HG03097 (cell line): ENCODE results near the gene RLN2.
"Not testable (repeated sequence)": the region's sequence is repeated elsewhere in the genome, so short reads cannot be mapped to it uniquely, and the experiment has no call there.

ENCODE experiments used
- ATAC-seq: cut with Tn5 transposase; IDR thresholded peaks from one replicate; pipeline ENCODE4 v1.9.1; 2021; ENCODE audit not compliant: unreplicated experiment, low FRiP score

The RLN2 gene, protein sequence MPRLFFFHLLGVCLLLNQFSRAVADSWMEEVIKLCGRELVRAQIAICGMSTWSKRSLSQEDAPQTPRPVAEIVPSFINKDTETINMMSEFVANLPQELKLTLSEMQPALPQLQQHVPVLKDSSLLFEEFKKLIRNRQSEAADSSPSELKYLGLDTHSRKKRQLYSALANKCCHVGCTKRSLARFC

DNA sequence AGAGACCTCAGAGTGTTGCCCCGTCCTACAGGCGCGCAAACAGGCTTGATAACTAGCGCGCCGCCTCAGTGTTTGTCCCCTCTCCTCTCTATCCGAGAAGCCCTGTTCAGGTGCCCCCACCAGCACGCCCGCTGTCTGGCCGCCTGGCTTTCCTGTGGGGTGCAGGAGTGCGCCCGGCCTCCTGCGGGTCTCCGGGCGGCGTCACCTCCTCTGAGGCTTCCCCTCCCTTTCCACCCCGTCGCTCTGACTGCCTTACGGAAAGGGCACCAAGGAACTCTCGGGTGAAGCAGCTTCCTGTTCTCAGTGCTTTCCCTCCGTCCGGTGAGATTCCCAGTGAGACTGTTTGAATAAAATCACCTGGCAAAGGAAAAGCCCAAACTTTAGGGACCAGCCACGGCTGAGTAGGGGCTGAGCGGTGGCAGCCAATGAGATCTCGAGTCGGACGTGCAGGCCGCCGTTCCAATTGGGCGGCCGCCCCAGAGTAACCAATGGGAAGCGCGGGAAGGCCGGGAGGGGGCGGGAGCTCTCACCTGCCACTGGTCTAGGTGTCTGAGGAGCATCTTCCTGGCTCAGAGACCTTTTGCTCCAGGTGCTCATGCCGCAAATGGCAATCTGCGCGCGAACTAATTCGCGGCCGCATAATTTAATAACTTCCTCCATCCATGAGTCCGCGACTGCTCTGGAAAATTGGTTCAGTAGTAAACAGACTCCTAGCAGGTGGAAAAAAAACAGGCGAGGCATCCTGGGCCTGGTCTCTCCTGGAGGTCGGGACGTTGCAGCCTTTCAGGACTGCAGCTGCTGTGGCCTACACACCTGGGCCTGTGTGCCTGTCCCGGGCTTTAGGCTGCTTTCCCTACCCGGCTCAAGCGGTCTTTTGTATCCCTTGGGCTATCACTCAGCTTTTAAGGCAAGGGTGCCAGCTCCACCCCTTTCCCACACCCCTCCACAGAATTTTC lies at the start of gene RLN2:
TSS of gene RLN2 (minus strand) at position 877 of the 956 bp plus-strand sequence. CDS start at position 741, 136 bp downstream.
- ATAC-seq, result peak; percentile 94

DNA sequence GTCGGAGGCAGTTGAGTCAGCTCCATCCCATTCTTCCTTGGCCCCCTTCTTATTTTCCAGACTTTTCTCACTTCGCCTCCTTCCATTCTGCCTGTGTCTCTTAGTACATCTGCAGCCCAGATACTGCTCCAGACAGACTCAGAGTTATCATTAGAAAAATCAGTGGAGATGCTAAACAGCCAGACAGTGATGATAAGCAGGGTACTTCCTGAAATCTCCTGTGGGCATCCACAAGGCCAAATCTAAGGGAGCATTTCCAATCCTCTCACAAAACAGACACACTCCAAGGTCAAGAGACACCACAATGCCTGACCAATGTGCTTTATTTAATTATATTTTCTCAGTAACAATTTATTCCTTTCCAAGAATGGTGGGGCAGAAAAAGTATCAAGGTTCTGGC lies 49.7 kb upstream of the RLN2 start:
- no peak for ATAC-seq

DNA sequence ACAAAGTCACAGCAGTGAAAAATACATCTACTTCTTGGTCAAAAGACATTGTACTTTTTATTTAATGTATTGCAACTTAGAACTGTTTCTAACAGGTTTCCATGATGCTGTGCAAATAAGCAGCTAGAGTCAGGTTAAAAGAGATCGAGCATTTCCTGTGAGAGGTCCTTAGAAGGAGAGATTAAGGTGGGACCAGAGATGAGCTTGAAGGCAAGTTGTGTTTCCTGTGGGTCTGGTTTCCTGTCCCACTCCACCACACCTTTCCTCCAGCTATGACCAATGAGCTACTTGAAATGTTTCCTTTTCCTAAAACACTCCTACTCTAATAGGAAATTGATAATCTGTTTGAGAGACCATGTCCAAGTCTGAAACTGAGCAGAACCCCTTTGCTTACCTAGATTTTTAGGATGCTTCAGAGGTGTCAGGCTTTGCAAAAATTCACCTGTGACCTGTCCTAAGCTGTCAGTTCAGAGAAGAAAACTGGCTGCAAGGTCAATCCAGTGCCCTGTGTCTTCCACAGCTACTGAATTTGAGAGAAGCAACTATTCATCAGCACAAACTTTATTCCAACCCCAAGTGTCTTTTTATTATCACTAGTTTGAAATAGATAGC lies 48.2 kb upstream of the RLN2 start:
- no peak for ATAC-seq

DNA sequence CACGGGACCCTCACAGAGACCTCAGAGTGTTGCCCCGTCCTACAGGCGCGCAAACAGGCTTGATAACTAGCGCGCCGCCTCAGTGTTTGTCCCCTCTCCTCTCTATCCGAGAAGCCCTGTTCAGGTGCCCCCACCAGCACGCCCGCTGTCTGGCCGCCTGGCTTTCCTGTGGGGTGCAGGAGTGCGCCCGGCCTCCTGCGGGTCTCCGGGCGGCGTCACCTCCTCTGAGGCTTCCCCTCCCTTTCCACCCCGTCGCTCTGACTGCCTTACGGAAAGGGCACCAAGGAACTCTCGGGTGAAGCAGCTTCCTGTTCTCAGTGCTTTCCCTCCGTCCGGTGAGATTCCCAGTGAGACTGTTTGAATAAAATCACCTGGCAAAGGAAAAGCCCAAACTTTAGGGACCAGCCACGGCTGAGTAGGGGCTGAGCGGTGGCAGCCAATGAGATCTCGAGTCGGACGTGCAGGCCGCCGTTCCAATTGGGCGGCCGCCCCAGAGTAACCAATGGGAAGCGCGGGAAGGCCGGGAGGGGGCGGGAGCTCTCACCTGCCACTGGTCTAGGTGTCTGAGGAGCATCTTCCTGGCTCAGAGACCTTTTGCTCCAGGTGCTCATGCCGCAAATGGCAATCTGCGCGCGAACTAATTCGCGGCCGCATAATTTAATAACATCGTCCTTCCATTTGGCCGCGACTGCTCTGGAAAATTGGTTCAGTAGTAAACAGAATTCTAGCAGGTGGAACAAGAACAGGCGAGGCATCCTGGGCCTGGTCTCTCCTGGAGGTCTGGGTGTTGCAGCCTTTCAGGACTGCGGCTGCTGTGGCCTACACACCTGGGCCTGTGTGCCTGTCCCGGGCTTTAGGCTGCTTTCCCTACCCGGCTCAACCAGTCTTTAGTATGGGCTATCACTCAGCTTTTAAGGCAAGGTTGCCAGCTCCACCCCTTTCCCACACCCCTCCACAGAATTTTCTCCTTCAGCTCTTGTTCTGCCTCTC lies 34.8 kb upstream of the RLN2 start, which contains the start of gene RLN1:
TSS of gene RLN1 (minus strand) at position 885 of the 990 bp plus-strand sequence. CDS start at position 755, 130 bp downstream.
- ATAC-seq, result peak; percentile 98

DNA sequence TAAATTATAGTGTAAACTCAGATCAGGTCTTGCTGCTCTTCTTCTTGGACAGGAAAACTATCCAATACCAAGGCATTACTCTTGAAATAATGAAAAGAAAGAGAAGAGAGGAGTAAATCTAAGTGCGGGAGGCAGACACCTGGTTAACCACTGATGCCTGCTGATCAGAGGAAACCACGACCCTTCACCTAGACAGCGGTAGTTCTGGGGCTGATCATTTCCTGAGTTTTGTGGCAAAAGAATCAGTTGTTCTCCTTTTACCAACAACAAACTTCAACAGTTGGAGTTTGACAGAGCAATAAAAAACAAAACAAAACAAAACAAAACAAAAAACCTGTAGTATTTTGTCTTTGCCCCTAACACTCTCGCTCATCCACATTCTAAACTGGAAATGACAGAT lies 32.2 kb upstream of the RLN2 start:
- no peak for ATAC-seq

DNA sequence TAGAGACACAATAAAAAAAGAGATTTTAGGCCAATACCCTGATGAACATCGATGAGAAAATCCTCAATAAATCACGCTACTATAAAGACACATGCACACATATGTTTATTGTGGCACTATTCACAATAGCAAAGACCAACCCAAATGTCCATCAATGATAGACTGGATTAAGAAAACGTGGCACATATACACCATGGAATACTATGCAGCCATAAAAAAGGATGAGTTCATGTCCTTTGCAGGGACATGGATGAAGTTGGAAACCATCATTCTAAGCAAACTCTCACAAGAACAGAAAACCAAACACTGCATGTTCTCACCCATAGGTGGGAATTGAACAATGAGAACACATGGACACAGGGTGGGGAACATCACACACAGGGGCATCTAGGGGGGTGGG lies 26.8 kb upstream of the RLN2 start:
- ATAC-seq, result not testable (repeated sequence)

DNA sequence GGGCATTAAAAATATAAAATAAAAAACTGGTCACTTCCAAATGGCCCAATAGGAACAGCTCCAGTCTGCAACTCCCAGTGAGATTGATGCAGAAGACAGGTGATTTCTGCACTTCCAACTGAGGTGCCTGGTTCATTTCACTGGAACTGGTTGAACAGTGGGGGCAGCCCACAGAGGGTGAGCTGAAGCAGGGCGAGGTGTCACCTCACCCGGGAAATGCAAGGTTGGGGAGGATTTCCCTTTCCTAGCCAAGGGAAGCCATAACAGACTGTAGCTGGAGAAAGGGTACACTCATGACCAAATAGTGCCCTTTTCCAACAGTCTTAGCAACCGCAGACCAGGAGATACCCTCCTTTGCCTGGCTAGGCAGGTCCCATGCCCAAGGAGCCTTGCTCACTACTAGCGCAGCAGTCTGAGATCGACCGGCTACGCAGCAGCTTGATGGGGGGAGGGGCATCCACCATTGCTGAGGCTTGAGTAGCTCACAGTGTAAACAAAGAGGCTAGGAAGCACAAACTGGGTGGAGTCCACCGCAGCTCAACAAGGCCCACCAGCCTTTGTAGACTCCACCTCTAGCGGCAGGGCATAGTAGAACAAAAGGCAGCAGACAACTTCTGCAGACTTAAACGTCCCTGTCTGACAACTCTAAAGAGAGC lies 22.5 kb upstream of the RLN2 start:
- no peak for ATAC-seq

DNA sequence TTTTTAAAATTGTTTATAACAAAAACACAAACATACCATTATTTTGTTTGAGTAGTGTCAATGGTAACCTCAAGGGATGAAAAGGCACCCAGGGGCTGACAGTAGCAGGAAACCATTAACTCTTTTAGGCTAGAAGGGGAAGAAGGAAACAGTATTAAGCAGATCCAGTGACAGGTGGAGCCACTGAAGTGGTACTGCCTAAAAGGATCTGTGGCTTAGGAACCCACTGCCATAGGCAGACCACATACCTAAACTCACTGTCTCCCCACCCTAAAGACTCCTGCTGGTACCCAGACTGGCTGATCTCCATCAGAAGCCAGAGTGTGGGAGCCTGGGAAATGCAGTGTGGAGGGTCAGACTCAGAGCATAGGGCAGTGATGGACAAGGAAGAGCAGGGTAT lies 21.7 kb upstream of the RLN2 start:
- ATAC-seq, result no peak

DNA sequence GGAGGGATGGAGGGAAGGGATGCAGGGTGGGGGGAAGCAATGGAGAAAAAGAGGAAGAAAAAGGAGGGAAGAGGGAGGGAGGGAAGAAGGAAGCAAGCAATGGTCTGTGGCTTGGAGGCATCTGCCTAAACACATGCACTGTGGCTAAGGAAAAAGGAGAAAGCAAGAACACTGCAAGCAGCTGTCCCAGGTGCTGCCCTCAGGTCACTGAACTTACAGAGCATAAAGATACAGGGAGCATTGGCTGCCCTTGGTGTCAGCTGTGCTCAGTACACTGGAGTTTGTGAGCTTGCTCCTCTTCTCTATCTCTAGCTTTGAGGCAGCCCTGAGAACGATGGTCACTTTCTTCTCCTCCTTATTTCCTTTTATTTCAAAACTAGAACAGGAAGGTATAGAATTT lies 17.1 kb upstream of the RLN2 start:
- ATAC-seq, result not testable (repeated sequence)

DNA sequence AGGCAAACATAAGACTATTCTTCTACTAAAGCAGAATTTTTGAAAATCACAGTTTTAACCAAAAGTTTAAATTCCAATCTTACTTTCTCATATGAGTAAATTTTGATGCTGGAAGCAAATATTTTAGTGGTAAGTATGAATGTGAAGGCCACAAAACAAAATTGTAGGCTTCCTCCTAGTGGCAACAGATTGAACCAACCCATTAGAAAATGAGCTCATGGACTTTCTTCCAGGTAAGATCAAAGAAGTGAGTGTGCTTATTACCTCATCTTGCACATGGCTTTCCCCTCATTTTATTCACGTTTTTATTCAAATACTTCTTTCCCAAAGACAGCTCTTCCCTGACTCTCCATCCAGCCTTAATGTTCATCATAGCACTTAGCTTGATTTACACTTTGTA lies 16.5 kb upstream of the RLN2 start:
- no peak for ATAC-seq

DNA sequence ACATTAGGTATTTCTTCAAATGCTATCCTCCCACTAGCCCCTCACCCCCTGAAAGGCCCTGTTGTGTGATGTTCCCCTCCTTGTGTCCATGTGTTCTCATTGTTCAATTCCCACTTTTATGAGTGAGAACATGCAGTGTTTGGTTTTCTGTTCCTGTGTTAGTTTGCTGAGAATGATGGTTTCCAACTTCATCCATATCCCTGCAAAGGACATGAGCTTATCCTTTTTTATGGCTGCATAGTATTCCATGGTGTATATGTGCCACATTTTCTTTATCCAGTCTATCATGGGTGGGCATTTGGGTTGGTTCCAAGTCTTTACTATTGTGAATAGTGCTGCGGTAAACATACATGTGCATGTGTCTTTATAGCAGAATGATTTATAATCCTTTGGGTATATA lies 11.9 kb upstream of the RLN2 start:
- ATAC-seq, result not testable (repeated sequence)

DNA sequence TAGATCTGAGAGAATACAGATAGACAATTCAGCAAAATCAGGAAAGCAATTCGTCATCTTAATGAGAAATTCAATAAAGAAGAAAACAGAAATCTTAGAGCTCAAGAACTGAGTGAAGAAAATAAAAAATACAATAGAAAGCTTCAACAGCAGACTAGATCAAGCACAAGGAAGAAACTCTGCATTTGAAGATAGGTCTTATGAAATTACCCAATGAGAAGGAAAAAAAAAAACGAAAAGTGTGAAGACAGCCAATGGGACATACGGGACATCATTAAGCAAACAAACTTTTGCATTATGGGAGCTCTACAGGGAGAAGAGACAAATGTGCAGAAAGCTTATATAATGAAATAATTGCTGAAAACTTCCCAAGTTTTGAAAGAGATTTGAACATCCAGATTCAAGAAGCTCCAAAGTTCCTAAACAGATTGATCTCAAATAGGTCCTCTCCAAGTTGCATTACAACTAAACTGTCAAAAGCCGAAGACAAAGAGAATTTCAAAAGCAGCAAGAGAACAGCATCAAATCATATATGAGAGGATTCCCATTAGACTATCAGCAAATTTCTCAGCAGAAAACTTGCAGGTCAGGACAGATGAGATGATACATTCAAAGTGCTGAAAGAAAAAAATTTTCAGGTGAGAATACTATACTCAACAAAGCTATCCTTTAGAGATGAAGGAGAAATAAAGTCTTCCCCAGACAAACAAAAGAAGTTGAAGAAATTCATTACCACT lies 10.8 kb upstream of the RLN2 start:
- no peak for ATAC-seq

DNA sequence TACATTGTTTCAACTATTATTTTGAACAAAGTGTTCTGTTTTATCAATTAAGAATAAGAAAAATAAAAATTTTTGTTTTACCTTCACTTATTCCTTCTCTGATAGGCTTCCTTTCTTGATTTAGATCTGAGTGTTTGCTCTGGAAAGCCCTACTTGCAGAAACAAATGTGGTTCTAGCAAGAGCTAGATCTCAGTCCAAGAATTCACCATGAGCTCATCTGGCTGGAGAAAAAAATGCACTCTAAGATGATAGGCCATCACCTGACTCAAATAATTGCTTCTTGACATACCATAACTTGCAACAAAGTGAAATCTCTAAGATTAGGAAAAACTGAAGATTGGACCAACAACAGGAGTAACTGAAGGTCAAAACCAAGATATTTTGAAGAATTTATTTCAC lies 6.3 kb upstream of the RLN2 start:
- ATAC-seq, result no peak

DNA sequence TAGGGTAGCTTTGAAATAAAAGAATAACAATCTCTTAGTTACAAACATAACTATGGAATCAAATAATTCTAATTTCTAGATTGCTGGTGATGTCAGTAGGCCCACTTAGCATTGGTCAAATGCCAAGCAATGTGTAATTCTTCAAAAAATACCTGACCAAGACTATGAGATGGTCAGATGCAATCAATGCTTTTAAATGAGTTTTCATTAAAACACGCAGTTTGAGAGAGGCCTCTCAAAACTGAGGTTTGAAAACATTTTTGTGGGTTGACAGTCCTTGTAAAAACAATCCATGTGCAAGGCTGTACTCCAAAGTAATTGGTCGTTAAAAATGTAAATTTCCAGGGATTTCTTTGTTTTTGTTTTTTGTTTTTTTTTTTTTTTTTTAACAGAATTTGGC lies 1.2 kb upstream of the RLN2 start:
- no peak for ATAC-seq

DNA sequence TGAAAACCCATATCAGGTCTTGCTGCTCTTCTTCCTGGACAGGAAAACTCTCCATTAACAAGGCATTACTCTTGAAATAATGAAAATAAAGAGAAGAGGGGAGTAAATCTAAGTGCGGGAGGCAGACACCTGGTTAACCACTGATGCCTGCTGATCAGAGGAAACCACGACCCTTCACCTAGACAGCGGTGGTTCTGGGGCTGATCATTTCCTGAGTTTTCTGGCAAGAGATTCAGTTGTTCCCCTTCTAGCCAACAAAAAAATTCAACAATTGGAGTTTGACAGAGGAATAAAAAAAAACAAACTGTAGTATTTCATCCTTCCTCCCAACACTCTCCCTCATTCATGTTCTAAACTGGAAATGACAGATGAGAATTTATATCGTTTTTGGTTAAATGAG lies 3.0 kb downstream of the RLN2 start:
- no peak for ATAC-seq

DNA sequence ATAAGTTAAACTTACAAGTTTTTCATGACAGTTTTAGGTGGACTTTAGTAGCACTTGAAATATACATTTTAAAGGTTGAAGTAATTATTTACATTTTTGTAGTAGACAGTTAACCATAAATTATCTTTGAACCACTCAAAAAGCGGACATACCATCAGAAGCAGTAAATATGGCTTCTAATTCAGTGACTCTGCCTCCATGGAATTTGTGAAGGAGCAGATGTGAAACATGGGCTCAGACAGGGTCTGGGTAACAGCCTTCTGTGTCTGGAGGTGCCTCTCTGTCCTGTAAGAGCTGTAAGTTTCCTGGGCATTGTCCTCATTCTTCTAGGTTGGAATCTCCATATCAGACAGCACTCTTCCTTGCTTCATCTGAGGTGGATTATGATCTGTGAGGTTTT lies 12.4 kb downstream of the RLN2 start:
- no peak for ATAC-seq

DNA sequence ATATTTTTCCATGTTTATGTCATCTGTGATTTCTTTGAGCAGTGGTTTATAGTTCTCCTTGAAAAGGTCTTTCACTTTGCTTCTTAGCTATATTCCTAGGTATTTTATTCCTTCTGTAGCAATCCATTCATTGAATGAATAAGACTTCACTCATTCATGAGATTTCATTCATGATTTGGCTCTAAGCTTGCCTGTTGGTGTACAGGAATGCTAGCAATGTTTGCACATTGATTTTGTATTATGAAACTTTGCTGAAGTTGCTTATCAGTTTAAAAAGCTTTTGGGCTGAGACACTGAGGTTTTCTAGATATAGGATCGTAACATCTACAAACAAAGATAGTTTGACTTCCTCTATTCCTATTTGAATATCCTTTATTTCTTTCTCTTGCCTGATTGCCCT lies 15.9 kb downstream of the RLN2 start:
- ATAC-seq, result no peak

DNA sequence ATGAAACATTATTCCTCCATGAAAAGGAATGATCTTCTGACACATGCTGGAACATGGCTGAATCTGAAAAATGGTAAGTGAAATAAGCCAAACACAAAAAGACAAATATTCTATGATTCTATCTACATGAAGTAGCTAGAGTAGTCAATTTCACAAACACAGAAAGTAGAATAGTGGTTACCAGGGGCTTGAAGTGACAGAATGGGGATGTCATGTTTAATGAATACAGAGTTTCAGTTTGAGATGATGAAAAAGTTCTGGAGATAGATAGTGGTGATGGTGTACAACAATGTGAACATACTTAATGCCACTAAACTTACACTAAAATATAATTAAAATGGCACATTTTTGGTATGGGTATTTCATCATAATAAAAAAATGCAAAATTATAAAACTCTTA lies 18.3 kb downstream of the RLN2 start:
- no peak for ATAC-seq

DNA sequence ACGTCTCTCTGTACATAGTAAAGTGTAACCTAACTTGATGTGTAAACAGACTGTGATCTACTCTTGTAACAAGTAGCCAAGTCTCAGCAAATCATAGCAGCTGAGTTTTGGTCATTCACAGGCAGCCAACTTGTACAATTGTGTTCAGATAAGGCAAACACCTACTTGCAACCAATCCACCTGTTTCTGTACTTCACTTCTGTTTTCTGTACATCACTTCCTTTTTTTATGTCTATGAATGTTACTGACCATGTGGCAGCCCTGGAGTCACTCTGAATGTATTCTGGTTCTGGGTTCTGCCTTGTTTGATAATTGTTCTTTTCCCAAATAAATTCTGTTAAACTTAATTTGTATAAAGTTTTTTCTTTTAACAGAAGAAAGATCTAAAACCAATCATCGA lies 26.0 kb downstream of the RLN2 start:
- ATAC-seq, result no peak
